GM19043 (cell line): ENCODE data around the gene ACACA.
"Not testable (repeated sequence)": the region's sequence is repeated elsewhere in the genome, so short reads cannot be mapped to it uniquely, and the experiment has no call there.

ENCODE experiments used
- ATAC-seq: cut with Tn5 transposase; IDR thresholded peaks from one replicate; pipeline ENCODE4 v1.9.1; 2021; ENCODE audit warnings: low read depth; ENCODE audit not compliant: unreplicated experiment

The ACACA gene

GRCh38 chr17:37084372-37084771, 322.3 kb downstream of the ACACA start:
- ATAC-seq: no peak

GRCh38 chr17:37083456-37083855, 323.2 kb downstream of the ACACA start:
- no peak for ATAC-seq

DNA sequence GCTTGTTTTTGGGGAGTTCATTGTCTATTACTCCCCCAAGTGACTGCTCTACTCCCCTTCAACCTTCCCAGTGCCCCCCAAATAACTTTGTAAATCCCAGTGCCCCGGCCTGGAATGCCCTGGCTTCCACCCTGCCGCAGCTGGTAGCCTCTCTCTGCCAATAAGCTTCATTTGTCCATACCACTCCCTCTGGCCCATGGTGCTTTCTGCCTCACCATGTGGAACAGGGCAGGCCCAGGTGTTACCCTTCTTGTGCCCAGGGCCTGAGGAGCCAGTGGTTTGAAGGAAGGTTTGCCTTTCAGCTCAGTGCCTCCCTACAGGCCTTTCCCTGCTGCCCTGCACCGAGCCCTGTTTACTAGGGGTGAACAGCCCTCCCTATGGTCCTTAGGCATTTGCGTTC, 323.7 kb downstream of the ACACA start:
- no peak for ATAC-seq

DNA sequence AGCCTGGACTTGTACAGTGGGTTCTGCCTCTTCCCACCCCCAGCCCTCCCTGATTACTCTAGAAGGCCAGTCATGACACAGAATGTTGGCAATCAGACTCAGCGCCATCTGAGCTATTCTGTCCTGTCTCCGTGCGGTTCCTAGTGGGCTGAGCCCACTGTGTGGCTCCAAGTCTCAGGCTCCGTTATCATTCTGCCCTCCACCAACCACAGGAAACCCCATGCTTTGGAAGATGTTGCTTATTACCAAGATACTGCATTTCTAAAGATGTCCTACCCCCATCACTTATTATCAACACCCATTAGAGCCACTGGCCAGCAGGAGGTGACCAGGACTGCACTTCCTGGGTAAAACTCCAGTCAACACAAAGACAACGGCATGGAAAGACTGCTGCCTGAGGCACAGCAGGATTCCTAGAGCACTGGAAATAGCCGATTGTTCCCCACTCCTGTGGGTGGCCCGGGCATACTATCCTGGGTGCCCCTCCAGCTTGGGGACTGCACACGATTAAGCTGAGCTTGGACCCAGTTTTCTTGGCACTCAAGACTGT, 324.2 kb downstream of the ACACA start:
- ATAC-seq: no peak

- ATAC-seq: no peak
Observed at GRCh38 chr17:37081287-37081686, 325.3 kb downstream of the ACACA start.

DNA sequence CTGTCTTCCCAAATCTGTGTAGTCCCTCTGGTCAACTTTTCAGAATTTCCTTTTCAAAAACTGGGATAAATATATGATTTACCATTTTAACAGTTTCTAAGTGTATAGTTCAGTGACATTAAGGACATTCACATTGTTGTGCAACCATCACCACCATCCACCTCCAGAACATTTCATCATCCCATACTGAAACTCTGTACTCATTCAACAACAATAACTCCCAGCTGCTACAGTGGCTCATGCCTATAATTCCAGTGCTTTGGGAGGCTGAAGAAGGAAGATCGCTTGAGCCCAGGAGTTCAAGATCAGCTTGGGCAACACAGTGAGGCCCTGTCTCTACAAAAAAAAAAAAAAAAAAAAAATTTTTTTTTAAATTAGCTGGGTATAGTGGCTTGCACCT, 326.9 kb downstream of the ACACA start:
- ATAC-seq: no peak

DNA sequence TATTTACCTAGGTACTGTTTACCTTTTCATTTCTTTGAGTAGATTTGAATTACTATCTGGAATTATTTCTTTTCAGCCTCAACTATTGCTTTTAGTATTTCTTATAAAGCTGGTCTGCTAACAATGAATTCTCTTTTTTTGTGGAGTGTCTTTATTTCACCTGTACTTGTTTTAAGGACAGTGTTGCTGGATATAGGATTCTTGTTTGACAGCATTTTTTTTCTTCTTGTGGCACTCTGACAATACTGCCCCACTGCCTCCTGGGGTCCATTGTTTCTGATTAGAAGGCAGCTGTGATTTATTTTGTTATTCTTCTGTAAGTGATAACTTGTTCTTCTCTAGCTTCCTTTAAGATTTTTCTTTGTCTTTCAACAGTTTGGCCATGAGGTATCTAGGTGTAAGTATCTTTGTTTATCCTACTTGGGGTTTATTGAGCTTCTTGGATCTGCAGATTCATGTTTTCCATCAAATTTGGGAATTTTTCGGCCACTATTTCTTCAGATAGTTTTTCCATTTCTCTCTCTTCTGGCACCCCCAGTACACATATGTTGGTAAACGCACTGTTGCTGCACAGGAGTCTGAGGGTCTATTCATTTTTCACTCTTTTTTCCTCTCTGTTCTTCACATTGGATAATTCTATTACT, 327.4 kb downstream of the ACACA start:
- no peak for ATAC-seq

DNA sequence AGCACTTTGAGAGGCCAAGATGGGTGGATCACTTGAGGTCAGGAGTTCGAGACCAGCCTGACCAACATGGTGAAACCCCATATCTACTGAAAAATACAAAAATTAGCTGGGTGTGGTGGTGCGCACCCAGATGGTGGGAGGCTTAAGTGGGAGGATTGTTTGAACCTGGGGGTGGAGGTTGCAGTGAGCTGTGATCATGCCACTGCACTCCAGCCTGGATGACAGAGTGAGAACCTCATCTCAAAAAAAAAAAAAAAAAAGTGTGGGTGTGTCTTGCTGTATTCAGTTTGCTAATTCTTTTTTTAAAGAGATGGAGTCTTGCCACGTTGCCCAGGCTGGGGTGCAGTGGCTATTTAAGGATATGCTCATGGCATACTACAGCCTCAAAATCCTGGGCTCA, 333.2 kb downstream of the ACACA start:
- ATAC-seq: not testable (repeated sequence)

DNA sequence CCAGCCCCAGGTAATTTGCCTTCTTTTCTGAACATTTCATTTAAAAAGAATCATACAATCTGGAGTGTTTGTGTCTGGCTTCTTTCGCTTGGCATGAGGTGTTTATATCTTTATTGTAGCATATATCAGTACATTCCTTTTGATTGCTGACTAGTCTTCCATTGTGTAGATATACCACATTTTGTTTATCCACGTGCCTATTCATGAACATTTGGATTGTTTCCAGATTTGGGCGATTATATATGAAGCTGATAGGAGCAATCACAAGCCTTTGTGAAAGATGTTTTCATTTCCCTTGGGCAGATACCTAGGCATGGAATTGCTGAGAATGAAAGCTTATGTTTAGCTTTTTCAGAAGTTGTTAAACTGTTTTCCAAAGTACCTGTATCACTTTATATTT, 337.5 kb downstream of the ACACA start:
- no peak for ATAC-seq

DNA sequence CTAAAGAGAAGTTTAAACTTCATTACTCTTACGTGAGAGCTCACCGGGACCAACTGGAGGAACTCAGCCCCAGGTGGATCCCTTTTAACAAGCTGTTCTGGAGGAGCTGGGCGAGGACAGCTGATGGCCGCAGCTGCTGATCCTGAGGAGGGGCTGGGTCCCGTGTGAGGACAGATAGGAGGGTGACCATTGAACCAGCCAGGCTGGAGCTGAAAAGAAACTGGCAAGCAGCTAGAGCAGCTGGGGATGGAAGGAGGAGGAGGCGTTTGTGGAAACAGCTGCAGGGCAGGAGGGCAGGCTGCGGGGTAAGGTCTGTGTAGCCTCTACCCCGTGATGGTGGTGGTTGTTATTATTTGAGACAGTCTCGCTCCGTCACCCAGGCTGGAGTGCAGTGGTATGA, 338.4 kb downstream of the ACACA start:
- ATAC-seq: no peak

DNA sequence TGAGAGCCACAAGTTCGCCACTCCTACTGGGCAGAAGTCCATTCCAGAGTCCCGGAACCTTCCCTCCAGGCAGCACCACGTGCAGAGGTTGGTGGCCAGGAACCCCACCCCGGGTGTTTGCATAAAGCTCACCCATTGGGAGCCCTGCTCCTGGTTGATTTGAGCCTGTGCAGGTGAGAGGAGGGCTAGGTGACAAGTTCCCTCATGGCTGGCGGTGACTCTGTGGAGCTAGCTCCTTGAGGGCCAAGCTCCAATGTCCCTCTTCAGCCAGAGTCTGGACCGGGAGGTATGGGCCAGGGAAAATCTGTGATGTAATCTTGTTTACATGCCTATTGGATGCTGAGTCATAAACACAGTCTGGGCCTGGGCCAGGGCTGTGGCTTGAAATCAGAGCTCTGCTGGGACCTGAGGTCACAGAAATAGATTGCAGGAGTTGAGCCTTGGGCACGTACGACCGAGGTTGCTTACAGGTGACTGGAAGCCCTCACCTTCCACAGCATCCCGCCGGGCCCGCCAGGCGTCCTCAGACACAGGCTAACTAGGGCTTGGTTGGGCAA, 339.0 kb downstream of the ACACA start:
- no peak for ATAC-seq

DNA sequence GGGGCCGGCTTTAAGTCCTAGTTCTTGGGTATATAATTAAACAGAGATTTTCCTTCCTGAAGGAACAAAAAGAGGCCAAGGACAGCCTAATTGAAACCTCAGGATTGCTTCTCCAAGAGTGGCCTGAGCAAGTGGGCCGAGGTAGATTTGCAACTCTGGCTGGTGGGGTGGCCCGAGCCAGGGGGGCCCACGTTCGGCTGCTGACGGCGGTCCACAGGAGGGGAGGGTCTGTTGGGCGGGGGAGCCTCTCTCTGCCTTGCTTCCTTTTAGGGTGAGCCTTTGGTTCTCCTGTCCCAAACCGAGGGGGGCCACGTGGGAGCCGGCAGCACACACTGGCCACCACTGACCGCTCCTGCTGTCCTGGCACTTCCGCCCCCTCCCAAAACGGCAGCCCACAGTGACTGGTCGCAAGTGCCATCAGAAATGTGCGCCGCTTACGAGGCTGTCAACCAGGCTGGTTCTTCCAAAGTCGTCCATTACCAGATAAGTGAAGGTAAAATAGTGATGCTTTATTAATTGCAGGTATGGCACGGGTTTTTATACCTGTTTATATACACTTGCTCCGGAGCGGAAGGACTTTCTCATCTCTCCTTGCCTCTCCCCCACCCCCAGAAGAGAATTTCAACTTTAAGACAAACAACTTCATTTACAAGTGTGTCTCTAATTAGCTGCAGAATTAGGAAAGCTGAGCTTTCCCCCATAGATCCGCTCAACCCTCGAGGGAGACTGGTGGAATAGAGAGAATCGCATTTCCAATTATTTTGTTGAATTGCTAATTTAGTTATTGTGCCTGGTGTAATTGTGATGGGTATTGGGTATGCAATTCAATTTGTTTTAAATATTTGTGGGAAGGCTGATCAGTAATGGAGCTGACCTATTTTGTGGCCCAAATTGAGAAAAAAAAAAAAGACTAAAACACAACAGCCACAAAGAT, 340.0 kb downstream of the ACACA start:
- no peak for ATAC-seq

- ATAC-seq: no peak
Observed at GRCh38 chr17:37065486-37066321, 340.9 kb downstream of the ACACA start.

DNA sequence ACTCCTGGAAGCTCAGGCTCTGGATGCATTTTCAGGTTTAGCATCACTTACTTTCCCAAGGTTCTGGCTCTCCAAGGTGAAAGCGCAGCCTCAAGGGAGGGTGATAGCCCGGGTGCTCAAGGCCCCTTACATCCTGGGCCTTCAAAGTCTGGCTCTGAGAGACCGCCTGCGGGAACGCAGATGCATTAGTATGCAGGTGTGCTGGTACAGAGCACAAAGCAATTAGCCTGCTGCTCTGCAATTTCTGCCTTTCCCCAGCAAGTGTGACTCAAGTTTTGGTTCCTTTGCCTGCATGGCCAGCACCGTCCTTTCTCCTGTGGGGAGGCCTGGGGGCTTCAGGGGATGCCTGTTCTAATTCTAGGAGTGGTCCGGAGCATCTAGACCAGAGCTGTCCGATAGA, 341.7 kb downstream of the ACACA start:
- ATAC-seq: no peak

GRCh38 chr17:37064206-37064605, 342.4 kb downstream of the ACACA start:
- ATAC-seq: no peak

- ATAC-seq: no peak
Observed at GRCh38 chr17:37062021-37062420, 344.6 kb downstream of the ACACA start.

GRCh38 chr17:37060928-37061327, 345.7 kb downstream of the ACACA start:
- ATAC-seq: no peak

- no peak for ATAC-seq
Observed at GRCh38 chr17:37060094-37060493, 346.5 kb downstream of the ACACA start.

- no peak for ATAC-seq
Observed at GRCh38 chr17:37059493-37059892, 347.1 kb downstream of the ACACA start.

DNA sequence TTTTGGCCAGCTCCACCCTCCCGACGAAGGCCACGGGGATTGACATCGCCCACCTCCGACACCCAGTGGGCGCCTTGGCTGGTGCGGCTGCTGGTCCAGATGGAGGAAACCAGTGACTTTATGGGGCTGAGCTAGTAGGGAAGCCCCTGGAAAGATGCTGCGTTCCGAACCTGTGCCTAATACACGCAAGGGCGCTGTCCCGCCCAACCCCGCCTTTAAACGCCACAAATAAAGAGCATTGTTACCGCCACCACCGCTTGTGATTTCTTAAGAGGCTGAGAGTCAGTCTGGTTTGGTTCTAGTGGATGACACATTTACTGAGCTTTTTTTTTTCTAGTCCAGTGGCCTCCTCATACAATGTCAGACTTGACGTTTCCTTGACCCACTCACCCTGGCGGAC, 350.0 kb downstream of the ACACA start:
- no peak for ATAC-seq

DNA sequence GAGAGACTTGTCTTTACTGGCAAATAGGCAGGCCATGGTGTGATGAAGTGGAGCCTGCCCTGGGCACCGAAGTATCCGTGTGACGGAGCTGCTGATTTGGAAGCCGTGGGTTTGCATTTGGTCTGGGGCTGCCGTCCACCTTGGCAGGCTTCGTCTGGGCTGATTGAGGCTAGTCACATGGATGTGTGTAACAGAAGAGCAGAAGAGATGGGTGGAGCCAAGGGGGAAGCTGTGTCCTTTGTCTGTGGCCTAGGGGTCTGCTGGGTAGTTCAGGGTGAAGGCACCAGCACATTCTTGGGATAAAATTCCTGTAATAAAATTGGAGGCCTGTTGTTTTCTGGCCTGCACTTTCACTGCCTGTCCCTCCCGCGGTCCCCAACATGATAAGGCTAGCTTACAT, 351.7 kb downstream of the ACACA start:
- ATAC-seq: no peak
